Ascending aorta (tissue), 2 donors: Measurements from ENCODE around the gene CDX2. TPM values are rescaled to one million over a fixed set of nuclear protein-coding genes. Genes with fewer than 3 reads are reported as not detected.
"Not testable (repeated sequence)": the region's sequence is repeated elsewhere in the genome, so short reads cannot be mapped to it uniquely, and the experiment has no call there.

Source experiments
- DNase-seq, 2 donors: peaks; one replicate each; pipeline ENCODE4 v3.0.0-alpha.2; 2019; ENCODE audit warnings: low spot score in 2 of 2
- H3K27ac ChIP-seq, 2 donors: fragments of 200-600 bp; sonication (generic); one replicate each; pipeline ENCODE4 v1.5.1; 2016 to 2017; ENCODE audit warnings: mild to moderate bottlenecking in 1 of 2
- H3K27me3 ChIP-seq: fragments of 200-600 bp; sonication (generic); one replicate; pipeline ENCODE4 v1.5.1; 2017
- H3K36me3 ChIP-seq, 2 donors: fragments of 200-600 bp; sonication (generic); one replicate each; pipeline ENCODE4 v1.5.1; 2016
- H3K4me1 ChIP-seq, 2 donors: fragments of 200-600 bp; sonication (generic); one replicate each; pipeline ENCODE4 v1.5.1; 2016 to 2017; ENCODE audit warnings: mild to moderate bottlenecking in 1 of 2
- H3K4me3 ChIP-seq, 2 donors: fragments of 200-600 bp; sonication (generic); one replicate each; pipeline ENCODE4 v1.5.1; 2016 to 2017; ENCODE audit warnings: mild to moderate bottlenecking in 1 of 2
- H3K9me3 ChIP-seq, 2 donors: fragments of 200-600 bp; sonication (generic); one replicate each; pipeline ENCODE4 v1.5.1; 2016
- CTCF ChIP-seq, 3 experiments: fragments of 200-600 bp in 2 of 3; fragments of 450-650 bp in 1 of 3; sonication (generic) in 2 of 3; IDR thresholded peaks; one replicate each; pipeline ENCODE4 v1.5.1; 2016 to 2019; ENCODE audit warnings: antibody characterized with exemption in 3 of 3, mild to moderate bottlenecking in 1 of 3, moderate library complexity in 1 of 3
- intact Hi-C: fragments of 100-400 bp; cut with DNase I; formaldehyde crosslinking; loops from one replicate; pipeline ENCODE4 v1.15.1; 2023
- total RNA-seq: library from RNA; depleted of rRNA; stranded (reverse); fragments of >200 nt; gene quantifications from one replicate; pipeline ENCODE4 v1.1.0, GENCODE V29; 2016

Gene CDX2
- total RNA-seq, 1 donor from 2014 or later = not detected

- H3K36me3 ChIP-seq = no peaks in the 10 kb centered on the region
- H3K27ac ChIP-seq = no peak overlapping the region
- H3K4me1 ChIP-seq = peaks cover 10 to 16% of the 10 kb centered on the region in 2 donors
- no peak for DNase-seq
- TF ChIP-seq CTCF (IDR thresholded peaks at IDR 0.05) = no peak
- peaks cover 28% of the 10 kb centered on the region for H3K27me3 ChIP-seq
- no peak overlapping the region for H3K4me3 ChIP-seq
- intact Hi-C loops = no loop called here
- no peaks in the 10 kb centered on the region for H3K9me3 ChIP-seq
Measured at GRCh38 chr13:27965343-27965739, 3.8 kb downstream of the CDX2 start.

- no peak for DNase-seq
- Histone ChIP-seq H3K9me3 (no peaks in the 10 kb centered on the region), H3K27me3 (peaks cover 33% of the 10 kb centered on the region), H3K4me3 (no peak overlapping the region), H3K4me1 (peaks cover 12 to 16% of the 10 kb centered on the region in 2 donors), H3K27ac (no peak overlapping the region), H3K36me3 (no peaks in the 10 kb centered on the region)
- intact Hi-C loops = no loop called here
- no peak for TF ChIP-seq CTCF (IDR thresholded peaks at IDR 0.05)
Measured at GRCh38 chr13:27964741-27965323, 4.3 kb downstream of the CDX2 start.

GRCh38 chr13:27964206-27964605, 4.9 kb downstream of the CDX2 start:
- DNase-seq, H3K36me3 ChIP-seq, H3K9me3 ChIP-seq, intact Hi-C loops, H3K4me3 ChIP-seq, H3K27ac ChIP-seq: not testable (repeated sequence)
- Histone ChIP-seq H3K4me1 (peaks cover 12 to 18% of the 10 kb centered on the region in 2 donors), H3K27me3 (peaks cover 31% of the 10 kb centered on the region)

- Histone ChIP-seq H3K27ac (no peak overlapping the region), H3K9me3 (no peaks in the 10 kb centered on the region), H3K4me1 (peaks cover 12 to 13% of the 10 kb centered on the region in 2 donors), H3K4me3 (no peak overlapping the region), H3K27me3 (peaks cover 37% of the 10 kb centered on the region), H3K36me3 (no peaks in the 10 kb centered on the region)
- intact Hi-C loops = no loop called here
- no peak for TF ChIP-seq CTCF (IDR thresholded peaks at IDR 0.05)
- DNase-seq = no peak
Measured at GRCh38 chr13:27963491-27963890, 5.6 kb downstream of the CDX2 start.

- Histone ChIP-seq H3K4me1 (peaks cover 8 to 9% of the 10 kb centered on the region in 2 donors), H3K9me3 (no peaks in the 10 kb centered on the region), H3K27me3 (peaks cover 37% of the 10 kb centered on the region), H3K4me3 (no peak overlapping the region), H3K27ac (no peak overlapping the region), H3K36me3 (no peaks in the 10 kb centered on the region)
- intact Hi-C loops = no loop called here
- no peak for TF ChIP-seq CTCF (IDR thresholded peaks at IDR 0.05)
- no peak for DNase-seq
Measured at GRCh38 chr13:27962982-27963381, 6.1 kb downstream of the CDX2 start.

- H3K27ac ChIP-seq = no peak overlapping the region
- peaks cover 8 to 9% of the 10 kb centered on the region in 2 donors for H3K4me1 ChIP-seq
- TF ChIP-seq CTCF (IDR thresholded peaks at IDR 0.05) = no peak
- peaks cover 35% of the 10 kb centered on the region for H3K27me3 ChIP-seq
- no peaks in the 10 kb centered on the region for H3K9me3 ChIP-seq
- no peaks in the 10 kb centered on the region for H3K36me3 ChIP-seq
- intact Hi-C loops = no loop called here
- H3K4me3 ChIP-seq = no peak overlapping the region
- DNase-seq = no peak
Measured at GRCh38 chr13:27962128-27962841, 6.8 kb downstream of the CDX2 start.
